CD4-positive, alpha-beta T cell treated with Interleukin-1 beta for 1 hour (primary cell): ENCODE data around the gene INSIG1.
A peak's percentile ranks its signal among the peaks of the same experiment; 100 is the strongest.

ENCODE experiments used
- DNase-seq, 2 donors: peaks; one replicate each; pipeline ENCODE4 v3.0.0-alpha.2; 2020 to 2022

INSIG1 gene

GRCh38 chr7:155267023-155267422 is 30.7 kb upstream of the INSIG1 start:
- DNase-seq: no peak

- no peak for DNase-seq
These were observed 30.2 kb upstream of the INSIG1 start for GRCh38 chr7:155267436-155267835.

GRCh38 chr7:155268211-155268610 is 29.5 kb upstream of the INSIG1 start:
- DNase-seq: no peak

GRCh38 chr7:155268921-155269650 is 28.6 kb upstream of the INSIG1 start:
- DNase-seq: no peak

GRCh38 chr7:155269766-155270585 is 27.7 kb upstream of the INSIG1 start:
- no peak for DNase-seq

GRCh38 chr7:155270861-155271260 is 26.8 kb upstream of the INSIG1 start:
- DNase-seq: no peak

- no peak for DNase-seq
These were observed 22.9 kb upstream of the INSIG1 start for GRCh38 chr7:155274633-155275355.

- no peak for DNase-seq
These were observed 21.5 kb upstream of the INSIG1 start for GRCh38 chr7:155276042-155276799.

- DNase-seq: no peak
These were observed 20.8 kb upstream of the INSIG1 start for GRCh38 chr7:155276800-155277375.

- DNase-seq: no peak
These were observed 20.2 kb upstream of the INSIG1 start for GRCh38 chr7:155277385-155277994.

- DNase-seq: no peak
These were observed 18.8 kb upstream of the INSIG1 start for GRCh38 chr7:155278921-155279320.

- no peak for DNase-seq
These were observed 17.8 kb upstream of the INSIG1 start for GRCh38 chr7:155279787-155280445.

GRCh38 chr7:155280446-155281397 is 17.0 kb upstream of the INSIG1 start:
- DNase-seq: no peak

- peak in 1 of 2 donors; percentile 42 for DNase-seq
These were observed 16.2 kb upstream of the INSIG1 start for GRCh38 chr7:155281398-155281969.

- DNase-seq: peak in 1 of 2 donors; percentile 58
These were observed 15.0 kb upstream of the INSIG1 start for GRCh38 chr7:155282671-155283070.

- DNase-seq: no peak
These were observed 14.0 kb upstream of the INSIG1 start for GRCh38 chr7:155283565-155284194.

GRCh38 chr7:155284496-155285274 is 13.0 kb upstream of the INSIG1 start:
- no peak for DNase-seq

- DNase-seq: no peak
These were observed 12.3 kb upstream of the INSIG1 start for GRCh38 chr7:155285423-155285822.
